NT2/D1 (cell line): ENCODE measurements around the gene ASAP2.

Source experiments
- DNase-seq: peaks from one replicate; pipeline ENCODE4 v3.0.0-alpha.2; 2011; ENCODE audit warnings: low read depth, low spot score
- H3K27me3 ChIP-seq: 2 replicates; pipeline ENCODE4 v1.6.0; 2011; ENCODE audit warnings: mild to moderate bottlenecking; ENCODE audit not compliant: insufficient read length, insufficient read depth
- H3K36me3 ChIP-seq: 2 replicates; pipeline ENCODE4 v1.6.1; 2011; ENCODE audit warnings: mild to moderate bottlenecking, low read length, mixed read lengths; ENCODE audit not compliant: insufficient read depth, insufficient read length
- H3K4me1 ChIP-seq: 2 replicates; pipeline ENCODE4 v1.5.1; 2011; ENCODE audit not compliant: insufficient read depth, insufficient read length
- H3K4me3 ChIP-seq: 2 replicates; pipeline ENCODE4 v1.5.1; 2011; ENCODE audit warnings: low read depth; ENCODE audit not compliant: insufficient read length
- H3K9ac ChIP-seq: 2 replicates; pipeline ENCODE4 v1.6.0; 2011; ENCODE audit warnings: low read depth; ENCODE audit not compliant: insufficient read length
- H3K9me3 ChIP-seq: 2 replicates; pipeline ENCODE4 v1.5.1; 2011; ENCODE audit warnings: mild to moderate bottlenecking, low read length; ENCODE audit not compliant: insufficient read depth
- SUZ12 ChIP-seq: IDR thresholded peaks from 2 replicates; pipeline ENCODE4 v1.6.1; 2011; ENCODE audit not compliant: insufficient read length, insufficient read depth; ENCODE audit errors: extremely low read depth
- YY1 ChIP-seq: IDR thresholded peaks from 2 replicates; pipeline ENCODE4 v1.6.1; 2011; ENCODE audit not compliant: insufficient read length, insufficient read depth
- ZNF274 ChIP-seq: IDR thresholded peaks from 2 replicates; pipeline ENCODE4 v1.6.1; 2011; ENCODE audit warnings: mild to moderate bottlenecking, low read depth, low read length

Gene ASAP2

GRCh38 chr2:9280224-9280623, 73.6 kb downstream of the ASAP2 start:
- DNase-seq: no peak
- no peaks in the 10 kb centered on the region for H3K9me3 ChIP-seq
- peaks cover 5% of the 10 kb centered on the region for H3K4me1 ChIP-seq
- TF ChIP-seq SUZ12 (no peak), YY1 (no peak), ZNF274 (no peak)
- no peak overlapping the region for H3K4me3 ChIP-seq
- H3K36me3 ChIP-seq: peaks cover 5% of the 10 kb centered on the region
- H3K9ac ChIP-seq: no peak overlapping the region
- H3K27me3 ChIP-seq: no peaks in the 10 kb centered on the region

GRCh38 chr2:9281145-9281544, 74.5 kb downstream of the ASAP2 start:
- H3K9ac ChIP-seq: no peak overlapping the region
- H3K4me1 ChIP-seq: peaks cover 1% of the 10 kb centered on the region
- no peak overlapping the region for H3K4me3 ChIP-seq
- peaks cover 5% of the 10 kb centered on the region for H3K36me3 ChIP-seq
- TF ChIP-seq YY1: no peak
- TF ChIP-seq SUZ12: no peak
- no peak for TF ChIP-seq ZNF274
- no peaks in the 10 kb centered on the region for H3K9me3 ChIP-seq
- DNase-seq: no peak
- H3K27me3 ChIP-seq: no peaks in the 10 kb centered on the region

DNA sequence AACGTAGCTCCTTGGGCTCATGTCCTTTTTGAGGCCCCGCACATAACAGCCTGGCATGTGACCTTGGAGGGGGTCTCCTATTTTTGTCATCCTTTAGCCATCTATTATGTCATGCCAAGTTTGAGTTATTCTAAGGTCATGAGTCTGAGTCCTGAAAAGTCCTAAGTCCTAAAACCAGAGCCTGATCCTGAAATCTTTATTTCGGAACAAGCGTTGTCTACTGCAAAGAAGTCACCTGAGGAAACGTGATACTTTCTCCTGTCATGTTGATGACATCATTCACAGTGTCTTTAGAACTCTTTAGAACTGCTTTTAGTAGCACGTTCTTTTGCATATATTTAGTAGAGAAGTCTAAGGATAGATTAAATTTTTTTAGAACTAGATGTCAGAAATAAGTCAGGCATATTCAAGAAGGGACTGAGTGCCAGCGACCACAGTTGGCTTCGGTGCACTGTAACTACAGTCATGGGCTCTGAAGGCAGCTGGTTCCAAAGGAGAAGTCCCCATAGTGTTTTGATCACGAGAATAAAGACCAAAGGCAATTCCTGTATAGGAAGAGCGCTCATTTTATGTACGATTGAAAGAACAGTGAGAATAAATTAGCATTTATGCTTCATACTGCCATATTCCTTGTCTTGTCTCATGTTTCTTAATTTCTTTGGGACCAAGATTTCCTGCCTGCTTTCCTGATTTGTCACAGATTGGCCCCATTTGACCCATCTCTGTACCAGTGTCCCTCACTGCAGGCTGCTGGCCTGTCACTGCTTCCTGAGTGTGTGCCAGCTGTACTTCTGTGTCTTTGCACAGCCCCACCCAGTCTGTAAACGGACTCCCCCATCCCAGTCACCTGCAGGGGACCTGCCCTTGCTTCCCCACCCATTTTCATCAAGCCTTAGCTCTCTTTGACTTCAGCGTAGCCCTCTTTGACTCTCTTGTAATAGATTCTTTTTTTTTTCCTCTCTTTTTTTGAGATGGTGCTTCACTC, 75.8 kb downstream of the ASAP2 start:
- no peaks in the 10 kb centered on the region for H3K4me1 ChIP-seq
- H3K27me3 ChIP-seq: no peaks in the 10 kb centered on the region
- no peak for DNase-seq
- no peak for TF ChIP-seq SUZ12
- TF ChIP-seq ZNF274: no peak
- no peak for TF ChIP-seq YY1
- H3K36me3 ChIP-seq: peaks cover 5% of the 10 kb centered on the region
- H3K9ac ChIP-seq: no peak overlapping the region
- no peaks in the 10 kb centered on the region for H3K9me3 ChIP-seq
- no peak overlapping the region for H3K4me3 ChIP-seq

DNA sequence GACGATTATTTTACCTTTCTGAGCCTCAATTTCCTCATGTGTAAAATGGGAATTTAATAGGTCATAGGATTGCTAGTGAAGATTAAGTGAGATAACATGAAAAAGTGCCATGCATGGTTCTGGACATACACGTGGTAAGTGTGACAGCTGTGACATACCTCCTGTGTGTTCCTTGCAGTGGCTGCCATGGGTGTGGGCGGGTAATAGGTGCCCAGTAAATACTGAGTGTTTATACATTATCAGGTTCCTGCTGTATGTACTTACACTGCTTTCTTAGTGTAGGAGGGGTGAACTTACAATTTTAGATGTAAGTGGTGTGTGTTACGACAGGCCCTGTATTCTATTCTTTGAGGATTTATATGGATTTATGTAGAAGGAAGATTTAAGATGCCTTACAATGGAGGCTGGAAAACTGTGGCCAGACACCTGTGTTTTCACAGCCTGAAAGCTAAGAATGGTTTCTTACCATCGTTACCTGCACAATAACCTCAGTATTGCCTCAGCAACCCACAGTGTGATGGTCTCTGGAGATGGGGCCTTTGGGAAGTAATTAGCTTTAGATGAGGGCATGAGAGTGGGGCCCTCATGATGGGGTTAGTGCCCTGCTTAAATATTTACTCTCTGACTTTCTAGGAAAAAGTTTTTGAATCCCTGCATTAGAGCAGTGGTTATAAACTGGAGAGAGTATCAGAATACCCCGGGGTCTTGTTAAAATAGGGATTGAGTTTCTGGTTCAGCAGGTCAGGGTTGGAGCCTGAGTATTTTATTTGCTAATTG, 78.1 kb downstream of the ASAP2 start:
- Histone ChIP-seq H3K27me3 (no peaks in the 10 kb centered on the region), H3K4me1 (no peaks in the 10 kb centered on the region), H3K4me3 (no peak overlapping the region), H3K36me3 (peaks cover 3% of the 10 kb centered on the region), H3K9me3 (peaks cover 7% of the 10 kb centered on the region), H3K9ac (no peak overlapping the region)
- TF ChIP-seq SUZ12 (no peak), YY1 (no peak), ZNF274 (no peak)
- DNase-seq: no peak

DNA sequence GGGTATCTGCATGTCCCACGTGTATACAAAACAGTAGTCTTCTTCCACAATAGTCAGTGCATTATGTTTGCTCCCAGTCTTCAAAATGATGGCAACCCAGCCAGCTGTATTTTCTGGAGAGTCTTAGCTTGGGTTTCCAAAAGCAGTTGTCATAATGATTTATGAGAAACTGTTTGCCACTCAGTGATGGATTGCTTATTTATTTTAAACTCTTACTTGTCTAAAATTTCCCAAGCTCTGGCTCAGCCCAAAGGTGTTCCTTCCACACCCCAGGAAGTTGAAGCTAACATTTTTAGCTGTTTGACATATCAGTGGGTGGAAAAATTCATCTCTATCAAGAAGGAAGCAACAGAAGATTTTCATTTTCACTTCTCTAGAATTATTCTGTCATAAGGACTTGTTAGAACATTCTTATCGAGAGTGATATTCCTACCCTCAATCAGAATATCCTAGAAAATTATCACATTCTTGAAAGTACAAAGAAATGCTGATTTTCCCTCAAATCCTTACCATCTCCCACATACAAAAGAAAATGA, 78.8 kb downstream of the ASAP2 start:
- H3K36me3 ChIP-seq: peaks cover 3% of the 10 kb centered on the region
- no peak for DNase-seq
- TF ChIP-seq SUZ12 (no peak), ZNF274 (no peak), YY1 (no peak)
- H3K4me3 ChIP-seq: no peak overlapping the region
- H3K9ac ChIP-seq: no peak overlapping the region
- H3K4me1 ChIP-seq: no peaks in the 10 kb centered on the region
- no peaks in the 10 kb centered on the region for H3K27me3 ChIP-seq
- H3K9me3 ChIP-seq: peaks cover 7% of the 10 kb centered on the region

GRCh38 chr2:9285921-9286320, 79.3 kb downstream of the ASAP2 start:
- no peaks in the 10 kb centered on the region for H3K27me3 ChIP-seq
- DNase-seq: no peak
- TF ChIP-seq YY1 (no peak), SUZ12 (no peak), ZNF274 (no peak)
- H3K9ac ChIP-seq: no peak overlapping the region
- H3K9me3 ChIP-seq: peaks cover 7% of the 10 kb centered on the region
- peaks cover 3% of the 10 kb centered on the region for H3K36me3 ChIP-seq
- H3K4me1 ChIP-seq: no peaks in the 10 kb centered on the region
- H3K4me3 ChIP-seq: no peak overlapping the region
